ENCODE results near the gene DUOX1.
"Not testable (repeated sequence)": the region's sequence is repeated elsewhere in the genome, so short reads cannot be mapped to it uniquely, and the experiment has no call there.

DUOX1 gene

DNA sequence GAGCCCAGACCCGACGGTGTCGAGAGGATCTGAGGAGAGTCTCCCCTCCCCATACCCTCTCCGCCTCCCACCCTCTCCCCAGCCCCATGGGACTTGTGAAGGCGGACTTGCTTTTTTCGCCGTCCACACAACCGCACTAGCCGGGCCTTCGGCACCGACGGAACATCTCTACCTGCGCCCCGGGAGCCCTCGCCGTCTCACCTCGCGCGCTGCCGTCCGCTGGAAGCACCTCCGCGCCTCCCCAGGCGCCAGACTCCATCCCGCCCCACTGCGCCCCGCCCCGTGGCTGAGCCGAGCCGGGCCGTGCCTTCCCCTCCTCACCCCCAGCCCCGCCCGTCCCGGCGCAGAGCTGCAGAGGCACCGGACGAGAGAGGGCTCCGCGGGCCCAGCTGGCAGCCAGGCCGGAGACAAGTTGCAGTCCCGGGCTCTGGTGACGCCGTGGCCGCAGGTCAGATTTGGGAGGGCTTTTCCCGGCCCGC lies at the start of gene DUOX1, which contains the start of gene DUOXA1:
Gene DUOX1 (plus strand): TSS at position 344 of the 479 bp plus-strand sequence. CDS start 1,973 bp downstream, outside the sequence.
Gene DUOXA1 (minus strand): TSS at position 229 of the 479 bp plus-strand sequence. CDS start 6,865 bp downstream, outside the sequence.
- no peak for ATAC-seq
- TF ChIP-seq ZNF70 (CRISPR knock-in tag; IDR thresholded peaks at IDR 0.05) (no peak), RARB (CRISPR knock-in tag; IDR thresholded peaks at IDR 0.05) (no peak), OSR1 (CRISPR knock-in tag; IDR thresholded peaks at IDR 0.05) (no peak)

- not testable (repeated sequence) for ATAC-seq
Observed at GRCh38 chr15:45080593-45080992, 49.2 kb upstream of the DUOX1 start.

- not testable (repeated sequence) for ATAC-seq
Observed at GRCh38 chr15:45082412-45082811, 47.4 kb upstream of the DUOX1 start.

DNA sequence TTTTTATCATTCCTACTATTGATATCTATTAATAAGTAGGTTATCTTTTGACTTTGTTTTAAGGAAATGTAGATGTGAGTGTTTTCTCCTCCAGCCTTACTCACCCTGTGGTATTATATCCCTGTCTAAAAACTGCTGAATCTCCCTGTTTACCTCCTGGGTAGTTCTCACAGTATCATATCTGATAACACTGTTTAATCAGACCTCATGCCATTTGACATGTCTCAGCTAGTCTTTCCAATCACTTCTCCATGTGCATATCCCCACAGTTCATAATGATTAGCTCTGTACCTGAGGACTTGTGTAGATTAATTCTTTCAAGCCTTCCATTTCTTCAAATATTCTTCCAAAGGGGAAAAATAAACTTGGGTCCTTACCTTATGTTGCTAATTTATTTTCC lies 46.6 kb upstream of the DUOX1 start:
- ATAC-seq = no peak
- TF ChIP-seq RARB (CRISPR knock-in tag; IDR thresholded peaks at IDR 0.05) (no peak), SNAI2 (CRISPR knock-in tag; IDR thresholded peaks at IDR 0.05) (no peak), ZFP30 (CRISPR knock-in tag; IDR thresholded peaks at IDR 0.05) (no peak), BACH2 (CRISPR knock-in tag; IDR thresholded peaks at IDR 0.05; ENCODE audit: borderline replicate concordance) (no peak), ZNF565 (CRISPR knock-in tag; conservative IDR thresholded peaks at IDR 0.05; ENCODE audit: low read depth) (no peak), CREB5 (CRISPR knock-in tag; IDR thresholded peaks at IDR 0.05; ENCODE audit: low read depth) (no peak), CSRNP3 (CRISPR knock-in tag; IDR thresholded peaks at IDR 0.05) (no peak), ISL1 (CRISPR knock-in tag; IDR thresholded peaks at IDR 0.05) (no peak), CSDC2 (CRISPR knock-in tag; IDR thresholded peaks at IDR 0.05) (no peak), ZNF70 (CRISPR knock-in tag; IDR thresholded peaks at IDR 0.05) (no peak), GLIS3 (CRISPR knock-in tag; IDR thresholded peaks at IDR 0.05) (no peak), TCF4 (CRISPR knock-in tag; IDR thresholded peaks at IDR 0.05; ENCODE audit: borderline replicate concordance) (no peak), PPARA (CRISPR knock-in tag; IDR thresholded peaks at IDR 0.05; ENCODE audit: borderline replicate concordance) (no peak), OSR1 (CRISPR knock-in tag; IDR thresholded peaks at IDR 0.05) (no peak), ESRRG (CRISPR knock-in tag; IDR thresholded peaks at IDR 0.05) (no peak)
- TF ChIP-seq, protein P1, sequence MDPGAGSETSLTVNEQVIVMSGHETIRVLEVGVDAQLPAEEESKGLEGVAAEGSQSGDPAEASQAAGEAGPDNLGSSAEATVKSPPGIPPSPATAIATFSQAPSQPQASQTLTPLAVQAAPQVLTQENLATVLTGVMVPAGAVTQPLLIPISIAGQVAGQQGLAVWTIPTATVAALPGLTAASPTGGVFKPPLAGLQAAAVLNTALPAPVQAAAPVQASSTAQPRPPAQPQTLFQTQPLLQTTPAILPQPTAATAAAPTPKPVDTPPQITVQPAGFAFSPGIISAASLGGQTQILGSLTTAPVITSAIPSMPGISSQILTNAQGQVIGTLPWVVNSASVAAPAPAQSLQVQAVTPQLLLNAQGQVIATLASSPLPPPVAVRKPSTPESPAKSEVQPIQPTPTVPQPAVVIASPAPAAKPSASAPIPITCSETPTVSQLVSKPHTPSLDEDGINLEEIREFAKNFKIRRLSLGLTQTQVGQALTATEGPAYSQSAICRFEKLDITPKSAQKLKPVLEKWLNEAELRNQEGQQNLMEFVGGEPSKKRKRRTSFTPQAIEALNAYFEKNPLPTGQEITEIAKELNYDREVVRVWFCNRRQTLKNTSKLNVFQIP (CRISPR knock-in tag; IDR thresholded peaks at IDR 0.05; ENCODE audit: borderline replicate concordance, low read depth) = no peak
- TF ChIP-seq, protein P2, sequence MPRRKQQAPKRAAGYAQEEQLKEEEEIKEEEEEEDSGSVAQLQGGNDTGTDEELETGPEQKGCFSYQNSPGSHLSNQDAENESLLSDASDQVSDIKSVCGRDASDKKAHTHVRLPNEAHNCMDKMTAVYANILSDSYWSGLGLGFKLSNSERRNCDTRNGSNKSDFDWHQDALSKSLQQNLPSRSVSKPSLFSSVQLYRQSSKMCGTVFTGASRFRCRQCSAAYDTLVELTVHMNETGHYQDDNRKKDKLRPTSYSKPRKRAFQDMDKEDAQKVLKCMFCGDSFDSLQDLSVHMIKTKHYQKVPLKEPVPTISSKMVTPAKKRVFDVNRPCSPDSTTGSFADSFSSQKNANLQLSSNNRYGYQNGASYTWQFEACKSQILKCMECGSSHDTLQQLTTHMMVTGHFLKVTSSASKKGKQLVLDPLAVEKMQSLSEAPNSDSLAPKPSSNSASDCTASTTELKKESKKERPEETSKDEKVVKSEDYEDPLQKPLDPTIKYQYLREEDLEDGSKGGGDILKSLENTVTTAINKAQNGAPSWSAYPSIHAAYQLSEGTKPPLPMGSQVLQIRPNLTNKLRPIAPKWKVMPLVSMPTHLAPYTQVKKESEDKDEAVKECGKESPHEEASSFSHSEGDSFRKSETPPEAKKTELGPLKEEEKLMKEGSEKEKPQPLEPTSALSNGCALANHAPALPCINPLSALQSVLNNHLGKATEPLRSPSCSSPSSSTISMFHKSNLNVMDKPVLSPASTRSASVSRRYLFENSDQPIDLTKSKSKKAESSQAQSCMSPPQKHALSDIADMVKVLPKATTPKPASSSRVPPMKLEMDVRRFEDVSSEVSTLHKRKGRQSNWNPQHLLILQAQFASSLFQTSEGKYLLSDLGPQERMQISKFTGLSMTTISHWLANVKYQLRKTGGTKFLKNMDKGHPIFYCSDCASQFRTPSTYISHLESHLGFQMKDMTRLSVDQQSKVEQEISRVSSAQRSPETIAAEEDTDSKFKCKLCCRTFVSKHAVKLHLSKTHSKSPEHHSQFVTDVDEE (CRISPR knock-in tag; IDR thresholded peaks at IDR 0.05) = no peak

DNA sequence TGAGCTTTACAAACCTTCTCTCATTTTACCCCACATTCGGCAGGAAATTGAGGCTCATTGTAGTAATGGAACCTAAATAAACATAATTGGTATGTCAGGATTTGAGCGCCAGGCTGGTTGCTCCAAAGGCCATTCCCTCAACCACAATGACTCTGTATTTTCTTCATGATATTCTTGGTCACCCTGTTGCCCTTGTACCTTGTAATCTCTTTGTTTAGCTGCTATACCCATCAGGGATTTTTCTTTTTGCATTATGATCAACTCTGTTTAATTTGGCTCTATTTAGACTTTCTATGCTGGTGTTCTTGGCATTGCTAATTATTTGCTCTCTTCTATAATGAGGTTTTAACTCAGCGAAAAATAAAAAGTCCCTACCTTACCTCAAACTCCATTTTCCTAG lies 45.6 kb upstream of the DUOX1 start:
- no peak for ATAC-seq
- no peak for TF ChIP-seq OSR1 (CRISPR knock-in tag; IDR thresholded peaks at IDR 0.05)
- TF ChIP-seq, protein P2 (CRISPR knock-in tag; IDR thresholded peaks at IDR 0.05) = no peak
- no peak for TF ChIP-seq CSDC2 (CRISPR knock-in tag; IDR thresholded peaks at IDR 0.05)
- TF ChIP-seq CSRNP3 (CRISPR knock-in tag; IDR thresholded peaks at IDR 0.05) = no peak
- TF ChIP-seq ZNF8 (CRISPR knock-in tag; IDR thresholded peaks at IDR 0.05) = no peak
- no peak for TF ChIP-seq ZNF565 (CRISPR knock-in tag; conservative IDR thresholded peaks at IDR 0.05; ENCODE audit: low read depth)
- no peak for TF ChIP-seq ESRRG (CRISPR knock-in tag; IDR thresholded peaks at IDR 0.05)
- no peak for TF ChIP-seq BACH2 (CRISPR knock-in tag; IDR thresholded peaks at IDR 0.05; ENCODE audit: borderline replicate concordance)
- no peak for TF ChIP-seq ISL1 (CRISPR knock-in tag; IDR thresholded peaks at IDR 0.05)
- no peak for TF ChIP-seq RARB (CRISPR knock-in tag; IDR thresholded peaks at IDR 0.05)
- no peak for TF ChIP-seq PPARA (CRISPR knock-in tag; IDR thresholded peaks at IDR 0.05; ENCODE audit: borderline replicate concordance)
- no peak for TF ChIP-seq TOX (CRISPR knock-in tag; IDR thresholded peaks at IDR 0.05; ENCODE audit: borderline replicate concordance)

Data from SK-N-SH treated with all-trans-retinoic acid at 6 μM for 48 hours (cell line).